ENCODE measurements around the gene RESF1.

The RESF1 gene, protein sequence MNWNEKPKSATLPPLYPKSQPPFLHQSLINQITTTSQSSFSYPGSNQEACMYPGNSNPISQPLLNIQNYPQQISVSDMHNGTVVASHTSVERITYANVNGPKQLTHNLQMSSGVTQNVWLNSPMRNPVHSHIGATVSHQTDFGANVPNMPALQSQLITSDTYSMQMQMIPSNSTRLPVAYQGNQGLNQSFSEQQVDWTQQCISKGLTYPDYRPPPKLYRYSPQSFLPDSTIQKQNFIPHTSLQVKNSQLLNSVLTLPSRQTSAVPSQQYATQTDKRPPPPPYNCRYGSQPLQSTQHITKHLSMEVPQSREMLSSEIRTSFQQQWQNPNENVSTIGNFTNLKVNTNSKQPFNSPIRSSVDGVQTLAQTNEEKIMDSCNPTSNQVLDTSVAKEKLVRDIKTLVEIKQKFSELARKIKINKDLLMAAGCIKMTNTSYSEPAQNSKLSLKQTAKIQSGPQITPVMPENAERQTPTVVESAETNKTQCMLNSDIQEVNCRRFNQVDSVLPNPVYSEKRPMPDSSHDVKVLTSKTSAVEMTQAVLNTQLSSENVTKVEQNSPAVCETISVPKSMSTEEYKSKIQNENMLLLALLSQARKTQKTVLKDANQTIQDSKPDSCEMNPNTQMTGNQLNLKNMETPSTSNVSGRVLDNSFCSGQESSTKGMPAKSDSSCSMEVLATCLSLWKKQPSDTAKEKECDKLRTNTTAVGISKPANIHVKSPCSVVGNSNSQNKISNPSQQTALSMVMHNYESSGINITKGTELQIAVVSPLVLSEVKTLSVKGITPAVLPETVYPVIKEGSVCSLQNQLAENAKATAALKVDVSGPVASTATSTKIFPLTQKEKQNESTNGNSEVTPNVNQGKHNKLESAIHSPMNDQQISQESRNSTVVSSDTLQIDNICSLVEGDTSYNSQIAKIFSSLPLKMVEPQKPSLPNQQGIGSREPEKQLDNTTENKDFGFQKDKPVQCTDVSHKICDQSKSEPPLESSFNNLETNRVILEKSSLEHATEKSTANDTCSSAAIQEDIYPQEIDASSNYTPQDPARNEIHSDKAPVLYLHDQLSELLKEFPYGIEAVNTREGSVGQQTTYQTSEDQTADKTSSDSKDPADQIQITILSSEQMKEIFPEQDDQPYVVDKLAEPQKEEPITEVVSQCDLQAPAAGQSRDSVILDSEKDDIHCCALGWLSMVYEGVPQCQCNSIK (N-terminal part only)

DNA sequence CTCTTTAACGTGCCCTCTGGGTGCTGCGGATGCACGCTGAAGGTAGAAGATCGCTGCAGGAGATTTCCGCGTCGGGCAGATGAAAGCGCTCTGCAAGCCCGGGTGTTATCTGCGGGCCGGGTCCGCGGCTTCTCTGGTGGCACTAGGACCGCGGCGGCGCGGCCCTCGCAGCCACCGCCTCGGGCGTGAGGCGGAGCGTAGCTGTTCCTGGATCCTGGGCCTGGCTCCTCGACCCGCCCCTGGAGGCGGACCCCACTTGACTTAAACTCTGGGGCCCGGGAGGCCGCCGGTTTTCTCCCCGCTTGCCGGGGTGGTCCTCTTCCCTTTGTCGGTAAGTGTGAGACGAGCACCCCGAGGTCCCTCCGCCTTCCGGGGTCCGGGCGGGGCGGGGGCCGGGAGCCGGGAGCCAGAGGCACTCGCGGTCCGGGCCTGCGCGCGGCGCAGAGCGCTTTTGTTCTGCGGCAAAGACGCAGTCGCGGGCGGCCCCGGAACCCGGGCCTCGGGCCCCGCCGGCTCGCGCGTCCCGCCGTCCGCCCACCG is at the start of gene RESF1:
Gene RESF1 (plus strand): TSS at position 255 of the 540 bp plus-strand sequence. CDS start 21,541 bp downstream, outside the sequence.
- TF ChIP-seq YY1 (IDR thresholded peaks at IDR 0.05; ENCODE audit: insufficient read depth, insufficient read length): no peak
- no peak for TF ChIP-seq SUZ12 (IDR thresholded peaks at IDR 0.05; ENCODE audit: extremely low read depth, insufficient read depth, insufficient read length)
- TF ChIP-seq ZNF274 (IDR thresholded peaks at IDR 0.05; ENCODE audit: low read depth, low read length): no peak
- Histone ChIP-seq H3K4me3 (ENCODE audit: insufficient read length, low read depth) (peak within 1 kb of the TSS; percentile 91), H3K36me3 (ENCODE audit: insufficient read depth, insufficient read length, low read length) (peaks cover 36% of the 10 kb centered on the region), H3K4me1 (ENCODE audit: insufficient read depth, insufficient read length) (no peaks in the 10 kb centered on the region), H3K27me3 (ENCODE audit: insufficient read depth, insufficient read length) (no peaks in the 10 kb centered on the region), H3K9me3 (ENCODE audit: insufficient read depth, low read length) (peaks cover 55% of the 10 kb centered on the region), H3K9ac (ENCODE audit: insufficient read length, low read depth) (peak within 1 kb of the TSS; percentile 88)
- DNase-seq (ENCODE audit: low read depth, low spot score): peak; percentile 98

DNA sequence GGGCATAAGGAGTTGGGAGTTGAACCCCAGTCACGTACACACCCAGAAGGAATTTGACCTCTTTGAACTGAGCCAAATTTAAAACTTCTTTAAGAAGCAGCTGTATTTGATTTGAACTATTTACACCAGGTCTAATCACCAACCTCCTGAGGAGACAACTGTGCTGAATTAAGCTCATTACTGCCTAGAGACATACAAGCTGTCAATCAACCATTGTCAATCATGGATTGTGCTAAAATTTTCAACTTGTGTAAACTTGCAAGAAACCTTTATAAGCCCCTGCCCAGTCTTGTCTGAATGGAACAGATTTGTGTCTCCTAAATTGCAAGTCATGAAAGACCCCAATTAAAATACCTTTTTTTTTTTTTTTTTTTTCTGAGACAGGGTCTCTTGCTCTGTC is 44.3 kb upstream of the RESF1 start:
- Histone ChIP-seq H3K9ac (ENCODE audit: insufficient read length, low read depth) (no peak overlapping the region), H3K4me1 (ENCODE audit: insufficient read depth, insufficient read length) (peaks cover 6% of the 10 kb centered on the region), H3K4me3 (ENCODE audit: insufficient read length, low read depth) (no peak overlapping the region), H3K27me3 (ENCODE audit: insufficient read depth, insufficient read length) (no peaks in the 10 kb centered on the region), H3K36me3 (ENCODE audit: insufficient read depth, insufficient read length, low read length) (no peaks in the 10 kb centered on the region), H3K9me3 (ENCODE audit: insufficient read depth, low read length) (peaks cover 17% of the 10 kb centered on the region)
- no peak for DNase-seq (ENCODE audit: low read depth, low spot score)
- TF ChIP-seq SUZ12 (IDR thresholded peaks at IDR 0.05; ENCODE audit: extremely low read depth, insufficient read depth, insufficient read length): no peak
- no peak for TF ChIP-seq ZNF274 (IDR thresholded peaks at IDR 0.05; ENCODE audit: low read depth, low read length)
- TF ChIP-seq YY1 (IDR thresholded peaks at IDR 0.05; ENCODE audit: insufficient read depth, insufficient read length): no peak

DNA sequence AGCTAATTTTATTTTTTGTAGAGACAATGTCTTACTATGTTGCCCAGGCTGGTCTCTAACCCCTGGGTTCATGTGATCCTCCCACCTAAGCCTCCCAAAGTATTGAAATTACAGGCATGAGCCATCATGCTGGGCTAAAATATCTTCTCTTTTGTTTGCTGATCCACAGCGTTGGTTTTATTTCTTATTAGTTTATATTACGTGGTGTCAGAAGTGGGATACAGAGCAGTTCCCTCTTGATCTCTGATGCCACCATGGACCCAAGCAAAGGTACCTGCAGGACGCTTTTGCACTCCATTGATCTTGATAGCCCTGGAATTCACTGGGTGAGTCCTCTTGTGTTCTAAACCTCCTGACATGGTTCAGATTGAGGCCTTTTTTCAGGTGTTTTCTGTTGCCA is 43.8 kb upstream of the RESF1 start:
- no peaks in the 10 kb centered on the region for H3K36me3 ChIP-seq (ENCODE audit: insufficient read depth, insufficient read length, low read length)
- no peaks in the 10 kb centered on the region for H3K27me3 ChIP-seq (ENCODE audit: insufficient read depth, insufficient read length)
- no peak overlapping the region for H3K9ac ChIP-seq (ENCODE audit: insufficient read length, low read depth)
- peaks cover 6% of the 10 kb centered on the region for H3K4me1 ChIP-seq (ENCODE audit: insufficient read depth, insufficient read length)
- peaks cover 12% of the 10 kb centered on the region for H3K9me3 ChIP-seq (ENCODE audit: insufficient read depth, low read length)
- no peak for TF ChIP-seq SUZ12 (IDR thresholded peaks at IDR 0.05; ENCODE audit: extremely low read depth, insufficient read depth, insufficient read length)
- no peak for TF ChIP-seq ZNF274 (IDR thresholded peaks at IDR 0.05; ENCODE audit: low read depth, low read length)
- no peak for TF ChIP-seq YY1 (IDR thresholded peaks at IDR 0.05; ENCODE audit: insufficient read depth, insufficient read length)
- no peak for DNase-seq (ENCODE audit: low read depth, low spot score)
- H3K4me3 ChIP-seq (ENCODE audit: insufficient read length, low read depth): no peak overlapping the region

DNA sequence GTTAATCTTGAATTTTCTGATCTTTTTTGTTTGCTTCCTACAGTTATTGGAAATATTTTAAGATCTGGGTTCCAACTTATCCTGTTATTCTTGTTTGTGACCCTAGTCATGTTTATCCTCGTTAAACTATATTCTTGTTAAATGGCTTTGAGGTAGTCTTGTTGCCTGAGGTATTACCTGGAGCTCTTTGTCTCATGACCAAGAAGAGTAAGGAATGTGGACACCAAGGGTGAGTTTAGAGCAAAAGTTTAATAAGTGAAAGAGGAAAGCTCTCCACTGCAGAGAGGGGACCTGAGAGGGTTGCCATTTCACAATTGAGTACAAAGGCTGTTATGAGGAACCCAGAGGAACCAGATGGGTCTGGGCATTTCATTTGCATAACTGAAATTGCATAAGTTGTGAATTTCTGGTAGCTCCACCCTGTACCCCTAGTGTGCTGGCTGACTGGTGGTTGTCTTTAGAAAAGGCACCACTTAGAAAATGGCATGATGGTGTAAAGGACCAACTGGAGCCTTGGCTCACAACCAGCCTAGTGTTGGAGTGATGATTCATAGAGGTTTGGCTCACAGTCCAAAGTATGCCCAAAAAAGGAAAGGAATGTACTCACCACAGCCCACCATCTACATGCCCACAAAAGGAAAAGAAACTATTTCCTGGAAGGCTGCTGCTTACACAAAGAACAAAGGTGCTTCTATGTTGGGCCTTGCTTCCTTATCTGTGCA is 36.7 kb upstream of the RESF1 start:
- no peak for DNase-seq (ENCODE audit: low read depth, low spot score)
- TF ChIP-seq SUZ12 (IDR thresholded peaks at IDR 0.05; ENCODE audit: extremely low read depth, insufficient read depth, insufficient read length): no peak
- no peak for TF ChIP-seq ZNF274 (IDR thresholded peaks at IDR 0.05; ENCODE audit: low read depth, low read length)
- no peak for TF ChIP-seq YY1 (IDR thresholded peaks at IDR 0.05; ENCODE audit: insufficient read depth, insufficient read length)
- Histone ChIP-seq H3K9ac (ENCODE audit: insufficient read length, low read depth) (no peak overlapping the region), H3K9me3 (ENCODE audit: insufficient read depth, low read length) (peaks cover 34% of the 10 kb centered on the region), H3K4me1 (ENCODE audit: insufficient read depth, insufficient read length) (peaks cover 2% of the 10 kb centered on the region), H3K4me3 (ENCODE audit: insufficient read length, low read depth) (no peak overlapping the region), H3K27me3 (ENCODE audit: insufficient read depth, insufficient read length) (no peaks in the 10 kb centered on the region), H3K36me3 (ENCODE audit: insufficient read depth, insufficient read length, low read length) (no peaks in the 10 kb centered on the region)

DNA sequence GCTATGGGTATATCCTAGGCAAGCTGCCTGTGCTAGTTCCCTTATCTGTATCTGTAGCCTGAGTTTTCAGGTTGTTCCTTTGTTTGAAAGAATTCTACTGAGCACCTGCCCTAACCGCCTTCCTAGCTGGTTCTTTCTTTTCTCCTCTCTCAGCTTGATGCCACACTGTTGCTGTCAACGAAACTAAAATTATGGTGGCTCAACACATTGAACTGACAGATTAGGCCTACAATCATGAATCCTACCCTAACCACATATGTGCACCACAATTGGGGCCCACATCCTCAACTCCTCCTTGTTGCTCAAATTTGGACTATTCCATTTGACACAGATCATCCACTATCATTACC is 36.2 kb upstream of the RESF1 start:
- DNase-seq (ENCODE audit: low read depth, low spot score): no peak
- Histone ChIP-seq H3K9me3 (ENCODE audit: insufficient read depth, low read length) (peaks cover 34% of the 10 kb centered on the region), H3K4me3 (ENCODE audit: insufficient read length, low read depth) (no peak overlapping the region), H3K4me1 (ENCODE audit: insufficient read depth, insufficient read length) (no peaks in the 10 kb centered on the region), H3K9ac (ENCODE audit: insufficient read length, low read depth) (no peak overlapping the region), H3K27me3 (ENCODE audit: insufficient read depth, insufficient read length) (no peaks in the 10 kb centered on the region), H3K36me3 (ENCODE audit: insufficient read depth, insufficient read length, low read length) (no peaks in the 10 kb centered on the region)
- TF ChIP-seq YY1 (IDR thresholded peaks at IDR 0.05; ENCODE audit: insufficient read depth, insufficient read length): no peak
- TF ChIP-seq SUZ12 (IDR thresholded peaks at IDR 0.05; ENCODE audit: extremely low read depth, insufficient read depth, insufficient read length): no peak
- no peak for TF ChIP-seq ZNF274 (IDR thresholded peaks at IDR 0.05; ENCODE audit: low read depth, low read length)

DNA sequence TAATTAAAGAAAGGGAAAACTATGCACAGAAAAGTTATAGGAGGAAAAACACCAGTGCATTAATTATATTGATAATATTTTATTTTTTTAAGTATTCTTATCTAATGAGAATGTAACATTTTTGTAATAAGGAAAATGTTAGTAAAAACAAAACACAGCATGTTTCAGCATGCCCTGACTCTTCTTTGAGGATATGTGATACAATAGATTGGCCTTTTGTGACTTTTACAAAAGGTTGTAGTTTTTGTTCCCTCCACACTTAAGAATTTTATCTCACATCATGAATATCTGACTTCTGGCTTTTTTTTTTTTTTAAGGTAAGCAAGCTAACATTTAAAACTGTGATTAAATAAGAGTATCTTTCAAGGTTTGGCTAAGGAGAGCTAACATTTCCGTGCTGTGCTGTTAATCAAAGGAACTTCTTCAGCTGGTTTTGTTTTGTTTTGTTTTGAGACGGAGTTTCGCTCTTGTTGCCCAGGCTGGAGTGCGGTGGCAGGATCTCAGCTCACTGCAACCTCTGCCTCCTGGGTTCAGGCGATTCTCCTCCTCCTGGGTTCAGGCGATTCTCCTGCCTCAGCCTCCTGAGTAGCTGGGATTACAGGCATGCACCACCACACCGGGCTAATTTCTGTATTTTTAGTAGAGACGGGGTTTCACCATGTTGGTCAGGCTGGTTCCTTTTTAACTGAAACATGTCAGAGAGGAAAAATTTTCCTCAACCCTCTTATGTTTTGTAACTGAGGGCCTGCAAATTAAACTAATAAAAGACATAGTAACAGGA is 30.8 kb upstream of the RESF1 start:
- Histone ChIP-seq H3K36me3 (ENCODE audit: insufficient read depth, insufficient read length, low read length) (no peaks in the 10 kb centered on the region), H3K4me1 (ENCODE audit: insufficient read depth, insufficient read length) (peaks cover 3% of the 10 kb centered on the region), H3K9ac (ENCODE audit: insufficient read length, low read depth) (no peak overlapping the region), H3K4me3 (ENCODE audit: insufficient read length, low read depth) (no peak overlapping the region), H3K9me3 (ENCODE audit: insufficient read depth, low read length) (peaks cover 7% of the 10 kb centered on the region), H3K27me3 (ENCODE audit: insufficient read depth, insufficient read length) (no peaks in the 10 kb centered on the region)
- TF ChIP-seq SUZ12 (IDR thresholded peaks at IDR 0.05; ENCODE audit: extremely low read depth, insufficient read depth, insufficient read length) (no peak), ZNF274 (IDR thresholded peaks at IDR 0.05; ENCODE audit: low read depth, low read length) (no peak), YY1 (IDR thresholded peaks at IDR 0.05; ENCODE audit: insufficient read depth, insufficient read length) (no peak)
- DNase-seq (ENCODE audit: low read depth, low spot score): no peak

Data from NT2/D1 (cell line).